Measurements from ENCODE around the gene ZNF684.
A peak's percentile ranks its signal among the peaks of the same experiment; 100 is the strongest.

The ZNF684 gene

GRCh38 chr1:40507973-40508372 lies 23.5 kb upstream of the ZNF684 start:
- Histone ChIP-seq H3K4me3 (ENCODE audit: low read length, poor library complexity, severe bottlenecking) (peak overlapping the region; percentile 97), H3K36me3 (ENCODE audit: insufficient read depth, low read length) (no peaks in the 10 kb centered on the region), H3K27me3 (ENCODE audit: insufficient read depth, low read length, poor library complexity, severe bottlenecking) (no peaks in the 10 kb centered on the region), H3K9me2 (replicated peaks; ENCODE audit: low read depth, low read length) (no peaks in the 10 kb centered on the region), H3K4me1 (ENCODE audit: insufficient read depth, low read length, poor library complexity, severe bottlenecking) (peaks cover 11% of the 10 kb centered on the region), H4K20me1 (ENCODE audit: insufficient read depth, low read length, poor library complexity, severe bottlenecking) (no peaks in the 10 kb centered on the region), H3K4me2 (ENCODE audit: low read depth, low read length, poor library complexity, severe bottlenecking) (peak overlapping the region; percentile 80), H3K9me3 (ENCODE audit: insufficient read depth, low read depth, low read length) (peaks cover 4% of the 10 kb centered on the region; the same call in 1 of the 2 replicates), H3F3A (ENCODE audit: low read depth) (no peaks in the 10 kb centered on the region), H3K79me2 (ENCODE audit: insufficient read depth, low read length) (peaks cover 19% of the 10 kb centered on the region), H2AFZ (ENCODE audit: low read length) (peak overlapping the region; percentile 98), H3K9ac (ENCODE audit: low read depth, low read length, poor library complexity, severe bottlenecking) (peak overlapping the region; percentile 97)
- TF ChIP-seq EZH2phosphoT487 (IDR thresholded peaks at IDR 0.05; ENCODE audit: borderline replicate concordance) = no peak
- TF ChIP-seq, protein P1, sequence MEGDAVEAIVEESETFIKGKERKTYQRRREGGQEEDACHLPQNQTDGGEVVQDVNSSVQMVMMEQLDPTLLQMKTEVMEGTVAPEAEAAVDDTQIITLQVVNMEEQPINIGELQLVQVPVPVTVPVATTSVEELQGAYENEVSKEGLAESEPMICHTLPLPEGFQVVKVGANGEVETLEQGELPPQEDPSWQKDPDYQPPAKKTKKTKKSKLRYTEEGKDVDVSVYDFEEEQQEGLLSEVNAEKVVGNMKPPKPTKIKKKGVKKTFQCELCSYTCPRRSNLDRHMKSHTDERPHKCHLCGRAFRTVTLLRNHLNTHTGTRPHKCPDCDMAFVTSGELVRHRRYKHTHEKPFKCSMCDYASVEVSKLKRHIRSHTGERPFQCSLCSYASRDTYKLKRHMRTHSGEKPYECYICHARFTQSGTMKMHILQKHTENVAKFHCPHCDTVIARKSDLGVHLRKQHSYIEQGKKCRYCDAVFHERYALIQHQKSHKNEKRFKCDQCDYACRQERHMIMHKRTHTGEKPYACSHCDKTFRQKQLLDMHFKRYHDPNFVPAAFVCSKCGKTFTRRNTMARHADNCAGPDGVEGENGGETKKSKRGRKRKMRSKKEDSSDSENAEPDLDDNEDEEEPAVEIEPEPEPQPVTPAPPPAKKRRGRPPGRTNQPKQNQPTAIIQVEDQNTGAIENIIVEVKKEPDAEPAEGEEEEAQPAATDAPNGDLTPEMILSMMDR (conservative IDR thresholded peaks at IDR 0.05; ENCODE audit: low read length) = no peak

DNA sequence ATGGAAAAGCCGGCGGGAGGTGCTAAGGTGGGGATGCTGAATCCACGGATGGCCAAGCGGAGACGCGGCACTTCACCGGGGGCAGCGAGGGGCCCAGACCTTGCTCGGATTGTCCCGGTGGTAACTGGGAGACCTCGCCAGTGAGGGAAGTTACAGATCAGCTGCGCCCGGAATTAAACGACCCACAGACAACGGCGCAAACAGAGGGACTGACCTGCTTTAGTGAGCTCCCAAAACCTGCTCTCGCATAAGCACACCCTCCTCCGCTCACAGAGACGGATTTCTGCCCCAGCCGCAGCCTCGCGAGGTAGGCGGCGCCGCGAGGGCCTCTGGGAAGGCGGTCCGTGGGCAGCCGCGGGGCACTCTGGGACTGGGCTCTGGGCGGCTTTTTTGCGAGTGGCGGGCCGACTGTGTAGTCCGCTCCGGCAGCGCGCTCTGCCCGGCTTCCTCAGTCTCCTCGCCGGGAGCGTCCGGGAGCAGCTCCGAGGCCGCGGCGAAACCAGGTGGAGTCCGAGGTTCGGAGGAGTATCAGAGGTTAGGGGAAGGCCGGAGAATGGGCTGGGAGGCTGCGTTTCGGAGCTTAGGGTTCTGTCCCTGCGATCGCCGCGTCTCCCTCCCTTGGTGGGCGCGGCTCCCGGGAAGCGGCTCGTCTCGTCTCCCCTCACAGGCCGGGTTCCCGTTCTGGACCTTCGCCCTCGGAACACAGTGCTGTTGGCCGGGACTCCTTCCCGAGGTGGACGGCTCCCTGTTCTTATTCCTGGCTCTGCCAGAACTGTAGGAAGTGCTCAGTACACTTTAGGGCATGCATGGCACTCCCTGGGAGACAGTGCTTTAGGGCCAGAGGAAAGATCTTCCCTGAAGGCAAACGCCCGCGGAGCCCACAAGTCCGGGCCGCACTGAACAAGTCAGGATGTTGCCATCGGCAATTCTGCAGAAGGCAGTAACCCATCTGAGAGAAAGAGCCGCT lies 22.8 kb upstream of the ZNF684 start, which contains the start of gene EXO5:
TSS of gene EXO5 (plus strand) at position 393 of the 967 bp plus-strand sequence. CDS start 5,778 bp downstream, outside the sequence.
- Histone ChIP-seq H3K36me3 (ENCODE audit: insufficient read depth, low read length) (no peaks in the 10 kb centered on the region), H3F3A (ENCODE audit: low read depth) (no peaks in the 10 kb centered on the region), H2AFZ (ENCODE audit: low read length) (peak within 1 kb of the TSS; percentile 98), H3K79me2 (ENCODE audit: insufficient read depth, low read length) (peaks cover 19% of the 10 kb centered on the region), H3K9me2 (replicated peaks; ENCODE audit: low read depth, low read length) (no peaks in the 10 kb centered on the region), H3K9ac (ENCODE audit: low read depth, low read length, poor library complexity, severe bottlenecking) (peak within 1 kb of the TSS; percentile 97), H3K4me3 (ENCODE audit: low read length, poor library complexity, severe bottlenecking) (peak within 1 kb of the TSS; percentile 97), H3K4me2 (ENCODE audit: low read depth, low read length, poor library complexity, severe bottlenecking) (peak within 1 kb of the TSS; percentile 80), H3K4me1 (ENCODE audit: insufficient read depth, low read length, poor library complexity, severe bottlenecking) (peaks cover 11% of the 10 kb centered on the region), H3K9me3 (ENCODE audit: insufficient read depth, low read depth, low read length) (peaks cover 4% of the 10 kb centered on the region; the same call in 1 of the 2 replicates), H4K20me1 (ENCODE audit: insufficient read depth, low read length, poor library complexity, severe bottlenecking) (no peaks in the 10 kb centered on the region), H3K27me3 (ENCODE audit: insufficient read depth, low read length, poor library complexity, severe bottlenecking) (no peaks in the 10 kb centered on the region)
- no peak for TF ChIP-seq EZH2phosphoT487 (IDR thresholded peaks at IDR 0.05; ENCODE audit: borderline replicate concordance)
- TF ChIP-seq, protein P1 (conservative IDR thresholded peaks at IDR 0.05; ENCODE audit: low read length) = no peak

GRCh38 chr1:40519517-40519916 lies 11.9 kb upstream of the ZNF684 start:
- TF ChIP-seq EZH2phosphoT487 (IDR thresholded peaks at IDR 0.05; ENCODE audit: borderline replicate concordance) = no peak
- TF ChIP-seq, protein P1 (conservative IDR thresholded peaks at IDR 0.05; ENCODE audit: low read length) = no peak
- Histone ChIP-seq H3K4me2 (ENCODE audit: low read depth, low read length, poor library complexity, severe bottlenecking) (no peak overlapping the region), H3F3A (ENCODE audit: low read depth) (0 out of 2 replicates have a peak, but pooled peaks cover 3% of the 10 kb centered on the region), H3K79me2 (ENCODE audit: insufficient read depth, low read length) (no peaks in the 10 kb centered on the region; the same call in 1 of the 2 replicates), H4K20me1 (ENCODE audit: insufficient read depth, low read length, poor library complexity, severe bottlenecking) (no peaks in the 10 kb centered on the region), H3K36me3 (ENCODE audit: insufficient read depth, low read length) (peaks cover 9% of the 10 kb centered on the region; the same call in 1 of the 2 replicates), H3K4me1 (ENCODE audit: insufficient read depth, low read length, poor library complexity, severe bottlenecking) (no peaks in the 10 kb centered on the region), H3K9me2 (replicated peaks; ENCODE audit: low read depth, low read length) (no peaks in the 10 kb centered on the region), H3K9ac (ENCODE audit: low read depth, low read length, poor library complexity, severe bottlenecking) (no peak overlapping the region), H3K9me3 (ENCODE audit: insufficient read depth, low read depth, low read length) (peaks cover 4% of the 10 kb centered on the region; the same call in 1 of the 2 replicates), H3K4me3 (ENCODE audit: low read length, poor library complexity, severe bottlenecking) (no peak overlapping the region), H2AFZ (ENCODE audit: low read length) (no peak overlapping the region), H3K27me3 (ENCODE audit: insufficient read depth, low read length, poor library complexity, severe bottlenecking) (no peaks in the 10 kb centered on the region)
